ENCODE results near the gene SHLD2.
"Not testable (repeated sequence)": the region's sequence is repeated elsewhere in the genome, so short reads cannot be mapped to it uniquely, and the experiment has no call there.

The SHLD2 gene

GRCh38 chr10:87213150-87213765 lies 118.3 kb downstream of the SHLD2 start:
- not testable (repeated sequence) for DNase-seq

- not testable (repeated sequence) for DNase-seq
Measured at GRCh38 chr10:87213806-87214205, 118.8 kb downstream of the SHLD2 start.

DNA sequence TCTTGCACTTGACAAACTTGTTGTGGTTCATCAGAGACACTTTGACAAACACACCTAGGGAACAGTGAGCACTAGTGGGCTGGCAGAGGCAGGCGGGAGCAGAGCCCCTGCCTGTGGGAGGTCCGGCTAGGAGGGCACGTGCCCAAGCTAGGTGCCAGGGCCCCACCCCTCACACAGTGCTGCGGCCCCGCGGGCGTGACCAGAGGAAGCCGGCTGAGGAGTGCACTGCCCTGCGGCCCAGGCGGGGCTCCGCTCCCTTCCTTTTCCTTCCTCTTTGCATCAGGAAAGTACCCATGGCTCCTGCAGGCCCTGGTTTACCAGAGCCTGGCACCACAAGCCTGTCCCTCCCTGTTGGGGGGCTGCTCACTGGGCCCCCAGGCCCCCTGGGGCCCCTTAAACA lies 121.1 kb downstream of the SHLD2 start:
- DNase-seq = peak; percentile 26 to 69 (median 52)

- not testable (repeated sequence) for DNase-seq
Measured at GRCh38 chr10:87219370-87219769, 124.4 kb downstream of the SHLD2 start.

DNA sequence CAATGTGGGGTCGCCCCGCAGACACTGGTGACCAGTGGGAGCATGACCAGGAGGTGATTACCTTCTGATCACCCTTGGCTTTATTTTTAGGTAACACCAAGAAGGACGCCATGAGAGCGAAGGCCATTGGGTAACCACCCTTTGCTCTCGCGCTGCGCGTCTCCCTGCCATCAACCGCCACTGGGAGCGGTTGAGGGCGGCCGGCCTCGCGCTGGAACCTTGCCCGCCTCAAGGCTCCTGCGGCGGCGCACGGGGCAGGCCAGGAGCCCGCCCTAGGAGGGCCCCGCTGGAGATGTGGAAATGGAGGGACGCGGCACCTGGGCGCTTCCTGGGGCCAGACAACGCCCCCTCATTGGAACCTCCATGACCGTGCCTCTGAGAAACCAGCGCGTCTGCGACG lies 127.8 kb downstream of the SHLD2 start:
- DNase-seq = not testable (repeated sequence)

DNA sequence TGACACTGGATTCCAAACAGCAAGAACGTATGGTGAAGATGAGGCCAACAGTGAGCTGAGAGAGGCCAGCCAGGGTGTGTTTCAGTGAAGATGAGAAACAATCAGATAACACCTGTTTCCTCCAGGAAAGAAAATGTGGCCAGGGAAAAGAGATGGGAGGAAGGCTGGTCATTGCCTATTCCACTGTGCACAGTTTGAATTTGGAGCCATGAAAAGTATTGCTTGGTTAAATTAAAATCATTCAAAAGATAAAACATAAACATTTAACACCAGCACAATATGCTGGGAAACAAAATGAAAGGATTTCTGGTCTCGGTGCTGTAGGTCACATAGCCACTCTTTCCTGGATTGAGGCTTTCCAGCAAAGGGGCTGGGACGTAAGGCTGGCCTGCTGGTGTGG lies 130.1 kb downstream of the SHLD2 start, which contains the start of gene NUTM2A:
TSS of gene NUTM2A (plus strand) at position 301 of the 400 bp plus-strand sequence. CDS start 383 bp downstream, outside the sequence.
- not testable (repeated sequence) for DNase-seq

DNA sequence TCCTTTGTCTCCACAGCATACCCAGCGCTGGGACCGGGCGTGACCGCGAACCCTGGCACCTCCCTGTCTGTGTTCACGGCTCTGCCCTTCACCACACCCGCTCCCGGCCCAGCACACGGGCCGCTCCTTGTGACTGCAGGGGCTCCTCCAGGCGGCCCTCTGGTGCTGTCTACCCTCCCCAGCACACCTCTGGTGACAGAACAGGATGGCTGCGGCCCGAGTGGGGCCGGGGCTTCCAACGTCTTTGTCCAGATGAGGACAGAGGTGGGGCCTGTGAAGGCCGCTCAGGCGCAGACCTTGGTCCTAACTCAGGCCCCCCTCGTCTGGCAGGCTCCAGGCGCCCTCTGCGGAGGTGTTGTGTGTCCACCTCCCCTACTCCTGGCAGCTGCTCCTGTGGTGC lies 133.2 kb downstream of the SHLD2 start:
- not testable (repeated sequence) for DNase-seq

DNA sequence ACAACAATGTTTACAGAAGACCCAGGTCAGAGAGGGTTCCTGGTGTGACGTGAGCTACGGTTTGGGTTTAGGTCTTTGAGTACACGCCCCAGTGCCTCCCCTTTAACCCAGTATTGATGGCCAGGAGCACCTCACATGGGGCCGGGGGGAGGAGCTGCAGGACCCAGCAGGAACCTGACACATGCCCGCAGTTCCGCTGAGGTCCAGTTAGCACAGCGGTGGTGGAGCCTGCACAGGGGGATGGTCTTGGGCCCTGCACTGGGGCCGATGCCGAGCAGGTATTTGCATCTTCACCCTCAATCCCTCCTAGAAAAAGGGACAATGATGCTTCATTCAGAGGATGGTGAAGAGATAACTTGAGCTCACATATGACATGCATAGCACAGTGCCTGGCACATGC lies 134.2 kb downstream of the SHLD2 start:
- not testable (repeated sequence) for DNase-seq

DNA sequence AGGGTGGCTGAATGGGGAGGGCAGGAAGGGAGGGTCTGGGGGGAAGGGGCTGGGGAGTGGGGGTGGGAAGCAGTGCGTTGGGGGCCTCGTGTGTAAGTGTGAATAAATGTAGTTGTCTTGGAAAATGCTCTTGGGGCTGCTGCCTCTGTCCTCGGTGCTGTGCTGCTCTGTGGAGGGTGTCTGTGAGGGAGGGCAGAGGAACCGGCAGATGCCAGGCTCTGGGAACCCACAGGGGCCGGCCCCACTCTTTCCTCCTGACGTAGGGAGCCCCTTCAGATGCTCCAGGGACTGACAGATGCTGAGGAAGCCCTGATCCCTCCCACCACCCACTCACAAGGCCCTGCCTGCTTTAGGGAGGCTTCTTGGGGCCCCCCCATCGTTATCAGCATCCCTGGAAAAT lies 139.8 kb downstream of the SHLD2 start:
- not testable (repeated sequence) for DNase-seq

GRCh38 chr10:87237244-87237643 lies 142.2 kb downstream of the SHLD2 start:
- not testable (repeated sequence) for DNase-seq

GRCh38 chr10:87239346-87239808 lies 144.4 kb downstream of the SHLD2 start:
- not testable (repeated sequence) for DNase-seq

Measured in suppressor macrophage (primary cell).